HUES6 (cell line): ENCODE data around the gene GARIN1A.

ENCODE experiments used
- H3K27ac ChIP-seq: 2 replicates; pipeline ENCODE4 v1.7.0; 2013; ENCODE audit warnings: low read depth, mild to moderate bottlenecking, low read length, inconsistent platforms
- H3K27me3 ChIP-seq: 2 replicates; pipeline ENCODE4 v1.6.1; 2013; ENCODE audit warnings: low read length; ENCODE audit not compliant: control insufficient read depth, insufficient read depth
- H3K36me3 ChIP-seq: 2 replicates; pipeline ENCODE4 v1.6.1; 2013; ENCODE audit warnings: low read length; ENCODE audit not compliant: control insufficient read depth, insufficient read depth
- H3K4me1 ChIP-seq: 2 replicates; pipeline ENCODE4 v1.6.1; 2013; ENCODE audit warnings: low read length; ENCODE audit not compliant: control insufficient read depth, insufficient read depth
- H3K4me3 ChIP-seq: 2 replicates; pipeline ENCODE4 v1.5.1; 2013; ENCODE audit warnings: low read depth, low read length
- H3K9ac ChIP-seq: one replicate; pipeline ENCODE4 v1.6.1; 2013; ENCODE audit warnings: mild to moderate bottlenecking, low read length
- H3K9me3 ChIP-seq: 2 replicates; pipeline ENCODE4 v1.6.1; 2013; ENCODE audit warnings: low read depth, low read length; ENCODE audit not compliant: control insufficient read depth, insufficient read depth

The GARIN1A gene

DNA sequence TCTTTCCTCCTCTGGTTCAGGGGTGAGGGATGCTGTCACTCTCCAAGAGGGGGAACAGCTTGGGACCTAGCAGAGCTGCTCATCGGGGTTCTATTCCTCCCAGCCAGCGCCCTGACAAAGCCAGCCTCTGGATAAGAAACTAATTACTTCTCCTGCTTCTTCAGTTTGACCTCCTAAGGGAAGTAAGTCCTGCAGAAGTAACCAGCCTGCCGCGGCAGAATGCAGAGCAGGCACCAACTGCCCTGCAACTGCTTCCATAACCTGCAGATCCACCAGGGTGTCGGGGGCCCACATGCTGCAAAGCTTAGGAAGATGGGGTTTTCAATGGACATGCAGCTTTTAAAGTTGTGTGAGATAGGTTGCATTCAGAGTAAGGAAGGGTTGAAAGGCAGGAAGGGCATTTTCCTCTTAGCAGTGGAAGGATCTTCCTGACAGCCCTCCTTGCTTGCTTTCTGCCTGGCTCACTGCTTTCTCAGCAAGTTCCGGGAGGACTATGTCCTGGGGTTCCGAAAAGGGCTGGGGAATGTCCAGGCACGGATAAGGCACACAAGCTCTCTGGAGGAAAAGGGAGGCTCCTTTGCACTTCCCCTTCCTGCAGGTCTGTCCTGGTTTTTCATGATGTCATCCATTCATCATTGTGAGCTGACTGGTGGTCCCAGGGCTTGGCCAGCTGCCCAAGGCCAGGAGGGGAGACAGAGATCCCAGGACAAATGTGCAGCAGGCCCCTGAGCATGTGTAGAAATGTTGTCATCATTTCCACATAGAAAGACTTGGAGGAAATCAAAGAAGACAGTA lies 42.8 kb downstream of the GARIN1A start:
- H3K9me3 ChIP-seq = peaks cover 2% of the 10 kb centered on the region; the same call in 1 of the 2 replicates
- H3K9ac ChIP-seq = no peak overlapping the region
- H3K27me3 ChIP-seq = no peaks in the 10 kb centered on the region
- no peak overlapping the region for H3K4me3 ChIP-seq
- no peak overlapping the region for H3K27ac ChIP-seq
- H3K36me3 ChIP-seq = no peaks in the 10 kb centered on the region
- H3K4me1 ChIP-seq = peaks cover 2% of the 10 kb centered on the region; the same call in 1 of the 2 replicates

DNA sequence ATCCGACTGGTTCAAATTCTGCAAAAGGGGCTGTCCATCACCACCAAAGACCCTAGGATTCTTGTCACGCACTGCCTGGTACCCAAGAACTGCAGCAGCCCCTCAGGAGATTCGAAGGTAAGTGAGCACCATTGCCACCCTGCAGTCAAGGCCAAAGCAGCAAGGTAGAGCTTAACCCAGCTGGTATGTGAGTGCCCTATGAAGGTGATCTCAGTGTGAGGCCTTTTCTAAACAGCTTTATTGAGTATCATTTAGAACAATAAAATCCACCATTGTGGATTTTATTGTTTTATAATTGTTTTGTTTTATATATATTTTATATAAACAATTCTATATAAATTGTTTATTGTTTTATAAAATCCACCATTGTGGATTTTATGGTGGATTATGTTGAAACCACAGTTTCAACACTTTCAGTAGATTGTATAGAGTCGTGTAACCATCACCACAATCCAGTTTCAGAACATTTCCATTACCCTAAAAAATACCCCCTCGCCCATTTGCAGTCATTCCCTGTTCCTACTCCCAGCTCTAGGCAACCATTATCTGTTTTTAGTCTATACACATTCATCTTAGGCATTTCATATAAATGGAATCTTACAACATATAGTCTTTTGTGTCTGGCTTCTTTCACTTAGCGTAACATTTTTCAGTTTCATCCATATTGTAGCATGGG lies 47.0 kb downstream of the GARIN1A start:
- Histone ChIP-seq H3K4me3 (no peak overlapping the region), H3K9ac (no peak overlapping the region), H3K27me3 (no peaks in the 10 kb centered on the region), H3K9me3 (no peaks in the 10 kb centered on the region), H3K36me3 (no peaks in the 10 kb centered on the region), H3K27ac (no peak overlapping the region), H3K4me1 (peaks cover 2% of the 10 kb centered on the region; the same call in 1 of the 2 replicates)

DNA sequence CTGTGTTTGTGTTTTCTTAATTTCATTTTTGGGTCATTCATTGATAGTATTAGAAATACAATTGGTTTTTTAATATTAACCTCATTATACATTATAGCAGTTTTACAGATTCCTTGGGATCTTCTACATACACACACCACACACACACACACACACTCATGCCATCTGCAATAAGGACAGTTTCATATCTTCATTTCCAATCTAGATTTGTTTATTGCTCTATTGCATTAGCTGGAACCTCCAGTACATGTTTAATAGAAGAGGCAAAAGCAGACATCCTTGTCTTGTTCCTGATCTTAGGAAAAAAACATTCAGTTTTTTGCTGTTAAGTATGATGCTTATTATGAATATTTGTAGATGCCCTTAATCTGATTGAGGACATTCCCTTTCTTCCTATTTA lies 49.3 kb downstream of the GARIN1A start:
- no peaks in the 10 kb centered on the region for H3K27me3 ChIP-seq
- H3K9ac ChIP-seq = no peak overlapping the region
- no peaks in the 10 kb centered on the region for H3K4me1 ChIP-seq
- no peaks in the 10 kb centered on the region for H3K36me3 ChIP-seq
- no peak overlapping the region for H3K27ac ChIP-seq
- H3K4me3 ChIP-seq = no peak overlapping the region
- H3K9me3 ChIP-seq = no peaks in the 10 kb centered on the region
